Endothelial cell of umbilical vein (primary cell): ENCODE data around the gene GABARAP. TPM values are rescaled to one million over a fixed set of nuclear protein-coding genes. Genes with fewer than 3 reads are reported as not detected.
A peak's percentile ranks its signal among the peaks of the same experiment; 100 is the strongest.

Experiments used
- BruUV-seq: library from RNA; stranded (reverse); fragments of 400-500 nt; replicated peaks from 2 replicates; lab custom pipeline; 2021; lab: Mats Ljungman, UMichigan
- CTCF ChIA-PET: fragments of 300-600, 350-600 bp; sonication (Branson Sonifier 250); formaldehyde crosslinking; loops from one replicate; lab custom pipeline; 2021; ENCODE audit warnings: antibody characterized with exemption, inconsistent platforms; lab: Charles Lee
- POLR2A ChIA-PET: fragments of 300-600, 350-600 bp; sonication (Branson Sonifier 250); formaldehyde crosslinking; loops from one replicate; lab custom pipeline; 2021; ENCODE audit warnings: antibody characterized with exemption, inconsistent platforms; lab: Charles Lee
- DNase-seq: peaks from one replicate; pipeline ENCODE4 v3.0.0-alpha.2; 2011; ENCODE audit warnings: low read depth, low spot score
- FAIRE-seq: peaks from 2 replicates; lab custom pipeline; 2011; peaks lifted over from hg19 to GRCh38; lab: Jason Lieb, UNC
- H2AFZ ChIP-seq: 2 replicates; pipeline ENCODE4 v1.6.0; 2012; ENCODE audit warnings: low read depth, low read length, control low read depth, inconsistent platforms
- H3K27ac ChIP-seq: 2 replicates; pipeline ENCODE4 v1.5.1; 2011; ENCODE audit warnings: low read depth, mild to moderate bottlenecking, control low read depth, low read length, moderate library complexity; ENCODE audit not compliant: insufficient read depth
- H3K27me3 ChIP-seq, 2 experiments: 2 replicates each; pipeline versions ENCODE4 v1.6.0 to v1.6.1; 2011; ENCODE audit warnings: low read length in 2 of 2, mixed read lengths in 1 of 2; ENCODE audit not compliant: control insufficient read depth in 2 of 2, insufficient read depth in 2 of 2
- H3K36me3 ChIP-seq, 2 experiments: 2 replicates in 1 of 2; 3 replicates in 1 of 2; pipeline ENCODE4 v1.5.1; 2011; ENCODE audit warnings: low read length in 2 of 2, mild to moderate bottlenecking in 1 of 2, moderate library complexity in 1 of 2; ENCODE audit not compliant: control insufficient read depth in 2 of 2, insufficient read depth in 2 of 2; ENCODE audit errors: extremely low read depth in 1 of 2
- H3K4me1 ChIP-seq: 3 replicates; pipeline ENCODE4 v1.5.1; 2011; ENCODE audit warnings: mild to moderate bottlenecking, low read length; ENCODE audit not compliant: control insufficient read depth, insufficient read depth; ENCODE audit errors: extremely low read depth
- H3K4me2 ChIP-seq: 2 replicates; pipeline ENCODE4 v1.6.1; 2011; ENCODE audit warnings: low read length, control low read depth, mixed read lengths; ENCODE audit not compliant: insufficient read depth
- H3K4me3 ChIP-seq, 3 experiments: fragments of 200-600 bp in 1 of 3; sonication (generic), shearing (Covaris generic) in 1 of 3; replicated peaks in 1 of 3; 2 replicates each; pipeline ENCODE4 v1.5.1; 2011 to 2016; ENCODE audit warnings: control low read depth in 3 of 3, low read length in 3 of 3, mild to moderate bottlenecking in 2 of 3, inconsistent platforms in 1 of 3, low read depth in 1 of 3, moderate library complexity in 1 of 3; ENCODE audit not compliant: insufficient read depth in 1 of 3
- H3K79me2 ChIP-seq: 2 replicates; pipeline ENCODE4 v1.6.0; 2012; ENCODE audit warnings: low read length, inconsistent platforms; ENCODE audit not compliant: control insufficient read depth, insufficient read depth
- H3K9ac ChIP-seq: replicated peaks from 2 replicates; pipeline ENCODE3; 2011; ENCODE audit warnings: low read length, control low read depth; ENCODE audit not compliant: insufficient read depth; ENCODE audit errors: extremely low read depth
- H3K9me1 ChIP-seq: replicated peaks from 3 replicates; pipeline ENCODE4 v1.6.0; 2011; ENCODE audit warnings: mild to moderate bottlenecking, low read length; ENCODE audit not compliant: control insufficient read depth, insufficient read depth; ENCODE audit errors: extremely low read depth
- H3K9me3 ChIP-seq: replicated peaks from 2 replicates; pipeline ENCODE4 v1.5.1; 2012; ENCODE audit warnings: low read length, inconsistent platforms; ENCODE audit not compliant: control insufficient read depth, insufficient read depth
- H4K20me1 ChIP-seq: replicated peaks from 2 replicates; pipeline ENCODE3; 2011; ENCODE audit warnings: mild to moderate bottlenecking, low read length; ENCODE audit not compliant: control insufficient read depth, insufficient read depth; ENCODE audit errors: extremely low read depth
- EZH2 ChIP-seq: IDR thresholded peaks from 2 replicates; pipeline ENCODE4 v1.6.1; 2012; ENCODE audit warnings: borderline replicate concordance, low read depth, mild to moderate bottlenecking, moderate library complexity, low read length, inconsistent platforms; ENCODE audit not compliant: severe bottlenecking
- FOS ChIP-seq: IDR thresholded peaks from 2 replicates; pipeline ENCODE4 v1.6.1; 2011; ENCODE audit warnings: mild to moderate bottlenecking, low read length, moderate library complexity, borderline replicate concordance; ENCODE audit not compliant: insufficient read depth
- GATA2 ChIP-seq: IDR thresholded peaks from 2 replicates; pipeline ENCODE4 v1.7.0; 2011; ENCODE audit warnings: low read depth, mild to moderate bottlenecking, moderate library complexity, mixed read lengths, low read length; ENCODE audit not compliant: insufficient read length, insufficient read depth
- JUN ChIP-seq: IDR thresholded peaks from 2 replicates; pipeline ENCODE4 v1.6.1; 2011; ENCODE audit warnings: borderline replicate concordance, low read depth; ENCODE audit not compliant: insufficient read length, insufficient read depth
- MYC ChIP-seq: IDR thresholded peaks from one replicate; pipeline ENCODE4 v1.6.1; 2011; ENCODE audit warnings: mild to moderate bottlenecking, low read depth, low read length
- POLR2A ChIP-seq: IDR thresholded peaks from 2 replicates; pipeline ENCODE4 v1.6.1; 2012; ENCODE audit warnings: low read depth, mild to moderate bottlenecking, control low read depth, low read length
- POLR2AphosphoS5 ChIP-seq: IDR thresholded peaks from 2 replicates; pipeline ENCODE4 v1.6.1; 2012; ENCODE audit warnings: low read depth, mild to moderate bottlenecking, control low read depth, low read length, moderate library complexity; ENCODE audit not compliant: insufficient read depth
- dilution Hi-C: fragments of 300-500 bp; cut with MboI; formaldehyde crosslinking; loops from one replicate; pipeline ENCODE4 v1.15.0; 2019; ENCODE audit warnings: low sequenced_read_pairs; ENCODE audit not compliant: extremely low pct_ligation_motif_present
- intact Hi-C: fragments of 100-400 bp; cut with micrococcal nuclease; formaldehyde crosslinking; loops from one replicate; pipeline ENCODE4 v1.10.0; 2022
- polyA plus RNA-seq, 4 experiments: library from polyadenylated mRNA; depleted of rRNA in 3 of 4; stranded (reverse) in 3 of 4; unstranded in 1 of 4; fragments of >200 nt; gene quantifications; 2 replicates each; pipeline versions ENCODE4 v1.2.1 to v1.2.3, GENCODE V29; 2011 to 2012; ENCODE audit warnings: missing spikeins in 1 of 4
- total RNA-seq: library from RNA; stranded (reverse); gene quantifications from 2 replicates; pipeline ENCODE4 v1.2.3, GENCODE V29; 2021
- TF ChIP-seq, protein P1 (sequence below): IDR thresholded peaks from 2 replicates; pipeline ENCODE4 v1.6.1; 2011; ENCODE audit not compliant: insufficient read depth, insufficient read length
- TF ChIP-seq, protein P2 (sequence below), 2 donors: IDR thresholded peaks; 1 replicate in 1 of 2; 2 replicates in 1 of 2; pipeline ENCODE4 v1.5.1; 2011; ENCODE audit warnings: low read length in 2 of 2, mild to moderate bottlenecking in 2 of 2, moderate library complexity in 2 of 2, control low read depth in 1 of 2, inconsistent platforms in 1 of 2, low read depth in 1 of 2; ENCODE audit not compliant: insufficient read depth in 1 of 2; ENCODE audit errors: extremely low read depth in 1 of 2

Gene GABARAP
- total and polyA plus RNA-seq, 2 donors (not counting 3 experiments of a cell fraction or from before 2014, with no cell fraction given): 401 to 882 TPM

DNA sequence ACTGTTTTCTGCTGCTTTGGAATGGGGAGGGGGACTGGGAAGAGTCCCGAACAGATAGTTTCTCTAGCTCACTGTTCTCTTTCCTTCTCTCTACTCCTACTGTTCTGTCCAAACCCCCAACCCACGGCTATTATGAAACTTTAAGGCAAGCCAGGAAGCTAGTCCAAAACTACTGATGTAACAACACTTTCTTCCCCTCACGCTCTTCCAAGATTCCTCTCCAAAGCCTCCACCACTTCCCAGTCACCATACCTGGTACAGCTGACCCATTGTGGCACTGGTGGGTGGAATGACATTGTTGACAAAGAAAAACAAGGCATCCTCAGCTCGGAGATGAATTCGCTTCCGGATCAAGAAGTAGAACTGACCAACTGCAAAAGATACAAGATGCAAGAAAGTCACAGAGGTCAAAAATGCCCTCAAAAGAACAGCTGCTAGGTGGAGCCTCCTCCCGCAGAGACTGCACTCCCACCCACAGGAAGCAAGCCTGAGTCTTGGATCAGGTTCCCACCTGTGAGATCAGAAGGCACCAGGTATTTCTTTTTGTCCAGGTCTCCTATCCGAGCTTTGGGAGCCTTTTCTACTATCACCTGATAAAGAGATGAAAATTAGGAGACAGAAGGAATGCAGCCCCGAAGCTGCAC is 1.0 kb downstream of the GABARAP start:
- Histone ChIP-seq H3K9ac (peak overlapping the region; percentile 92), H3K9me3 (no peaks in the 10 kb centered on the region), H3K4me2 (peak overlapping the region; percentile 83), H2AFZ (no peak overlapping the region), H3K79me2 (peaks cover 46% of the 10 kb centered on the region), H3K27ac (peak overlapping the region; percentile 95), H3K27me3 (no peaks in the 10 kb centered on the region), H4K20me1 (no peaks in the 10 kb centered on the region), H3K4me1 (peaks cover 31% of the 10 kb centered on the region), H3K4me3 (peak overlapping the region; percentile 30 to 91 (median 83)), H3K9me1 (no peaks in the 10 kb centered on the region), H3K36me3 (peaks cover 14 to 21% of the 10 kb centered on the region in 2 experiments)
- dilution Hi-C loops: no loop called here
- TF ChIP-seq, protein P1, sequence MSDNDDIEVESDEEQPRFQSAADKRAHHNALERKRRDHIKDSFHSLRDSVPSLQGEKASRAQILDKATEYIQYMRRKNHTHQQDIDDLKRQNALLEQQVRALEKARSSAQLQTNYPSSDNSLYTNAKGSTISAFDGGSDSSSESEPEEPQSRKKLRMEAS: no peak
- no peak for TF ChIP-seq MYC
- TF ChIP-seq GATA2: no peak
- no peak for TF ChIP-seq JUN
- TF ChIP-seq, protein P2, sequence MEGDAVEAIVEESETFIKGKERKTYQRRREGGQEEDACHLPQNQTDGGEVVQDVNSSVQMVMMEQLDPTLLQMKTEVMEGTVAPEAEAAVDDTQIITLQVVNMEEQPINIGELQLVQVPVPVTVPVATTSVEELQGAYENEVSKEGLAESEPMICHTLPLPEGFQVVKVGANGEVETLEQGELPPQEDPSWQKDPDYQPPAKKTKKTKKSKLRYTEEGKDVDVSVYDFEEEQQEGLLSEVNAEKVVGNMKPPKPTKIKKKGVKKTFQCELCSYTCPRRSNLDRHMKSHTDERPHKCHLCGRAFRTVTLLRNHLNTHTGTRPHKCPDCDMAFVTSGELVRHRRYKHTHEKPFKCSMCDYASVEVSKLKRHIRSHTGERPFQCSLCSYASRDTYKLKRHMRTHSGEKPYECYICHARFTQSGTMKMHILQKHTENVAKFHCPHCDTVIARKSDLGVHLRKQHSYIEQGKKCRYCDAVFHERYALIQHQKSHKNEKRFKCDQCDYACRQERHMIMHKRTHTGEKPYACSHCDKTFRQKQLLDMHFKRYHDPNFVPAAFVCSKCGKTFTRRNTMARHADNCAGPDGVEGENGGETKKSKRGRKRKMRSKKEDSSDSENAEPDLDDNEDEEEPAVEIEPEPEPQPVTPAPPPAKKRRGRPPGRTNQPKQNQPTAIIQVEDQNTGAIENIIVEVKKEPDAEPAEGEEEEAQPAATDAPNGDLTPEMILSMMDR (IDR thresholded peaks at IDR 0.05; ENCODE audit: extremely low read depth in 1 of 2, insufficient read depth in 1 of 2, low read depth in 1 of 2, low read length in 2 of 2): no peak
- TF ChIP-seq EZH2: no peak
- no peak for TF ChIP-seq POLR2A
- TF ChIP-seq FOS: no peak
- TF ChIP-seq POLR2AphosphoS5: no peak
- intact Hi-C loops: no loop called here
- no peak for FAIRE-seq
- DNase-seq: no peak
- ChIA-PET CTCF (interaction anchor here (1.0 to 3.4 kb wide), 4 partner anchors 21 to 195 kb away, joined by 3 to 24 read pairs (median 12); partner anchors contain the start of genes ACADVL and DLG4), POLR2A (interaction anchor here (0.8 kb wide), 1 partner anchor 88 kb away, joined by 5 read pairs; the partner anchor contains the start of gene NEURL4)
- no TSS peak for BruUV-seq
